ENCODE data around the gene SLIT1.

The SLIT1 gene

DNA sequence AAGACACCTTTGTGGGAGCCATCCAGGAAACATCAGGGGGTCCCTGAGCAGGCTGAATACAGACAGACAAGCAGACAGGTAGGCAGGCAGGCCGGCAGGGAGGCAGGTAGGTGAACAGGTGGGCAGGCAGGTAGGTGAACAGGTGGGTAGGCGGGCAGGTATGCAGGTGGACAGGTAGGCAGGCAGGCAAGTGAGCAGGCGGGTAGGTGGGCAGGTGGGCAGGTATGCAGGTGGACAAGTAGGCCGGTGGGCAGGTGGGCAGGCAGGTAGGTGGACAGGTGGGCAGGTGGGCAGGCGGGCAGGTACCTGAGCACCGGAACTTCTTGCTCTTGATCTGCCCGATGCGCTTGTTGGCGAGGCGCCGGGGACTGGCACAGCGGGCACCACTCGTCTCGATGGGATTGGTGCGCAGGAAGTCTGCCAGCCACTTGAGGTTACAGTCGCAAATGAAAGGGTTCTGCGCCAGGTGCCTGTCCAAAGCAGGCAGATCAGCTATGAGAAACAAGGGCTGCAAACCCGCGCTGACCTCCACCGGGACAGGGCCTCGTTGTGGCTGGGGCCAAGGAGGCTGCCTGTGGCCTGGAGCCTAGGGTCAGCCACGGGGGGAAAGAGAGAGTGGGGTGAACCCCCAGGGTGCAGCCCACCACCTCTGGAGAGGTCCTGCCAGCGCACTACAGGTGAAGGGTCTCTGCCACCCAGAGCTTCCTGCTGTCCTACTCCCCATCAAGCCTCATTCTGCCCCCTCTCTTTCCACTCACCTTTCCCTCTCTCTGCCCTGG lies 136.9 kb downstream of the SLIT1 start:
- TF ChIP-seq SIN3A (IDR thresholded peaks at IDR 0.05; ENCODE audit: borderline replicate concordance, insufficient read depth, low read length): no peak
- TF ChIP-seq, protein P1, sequence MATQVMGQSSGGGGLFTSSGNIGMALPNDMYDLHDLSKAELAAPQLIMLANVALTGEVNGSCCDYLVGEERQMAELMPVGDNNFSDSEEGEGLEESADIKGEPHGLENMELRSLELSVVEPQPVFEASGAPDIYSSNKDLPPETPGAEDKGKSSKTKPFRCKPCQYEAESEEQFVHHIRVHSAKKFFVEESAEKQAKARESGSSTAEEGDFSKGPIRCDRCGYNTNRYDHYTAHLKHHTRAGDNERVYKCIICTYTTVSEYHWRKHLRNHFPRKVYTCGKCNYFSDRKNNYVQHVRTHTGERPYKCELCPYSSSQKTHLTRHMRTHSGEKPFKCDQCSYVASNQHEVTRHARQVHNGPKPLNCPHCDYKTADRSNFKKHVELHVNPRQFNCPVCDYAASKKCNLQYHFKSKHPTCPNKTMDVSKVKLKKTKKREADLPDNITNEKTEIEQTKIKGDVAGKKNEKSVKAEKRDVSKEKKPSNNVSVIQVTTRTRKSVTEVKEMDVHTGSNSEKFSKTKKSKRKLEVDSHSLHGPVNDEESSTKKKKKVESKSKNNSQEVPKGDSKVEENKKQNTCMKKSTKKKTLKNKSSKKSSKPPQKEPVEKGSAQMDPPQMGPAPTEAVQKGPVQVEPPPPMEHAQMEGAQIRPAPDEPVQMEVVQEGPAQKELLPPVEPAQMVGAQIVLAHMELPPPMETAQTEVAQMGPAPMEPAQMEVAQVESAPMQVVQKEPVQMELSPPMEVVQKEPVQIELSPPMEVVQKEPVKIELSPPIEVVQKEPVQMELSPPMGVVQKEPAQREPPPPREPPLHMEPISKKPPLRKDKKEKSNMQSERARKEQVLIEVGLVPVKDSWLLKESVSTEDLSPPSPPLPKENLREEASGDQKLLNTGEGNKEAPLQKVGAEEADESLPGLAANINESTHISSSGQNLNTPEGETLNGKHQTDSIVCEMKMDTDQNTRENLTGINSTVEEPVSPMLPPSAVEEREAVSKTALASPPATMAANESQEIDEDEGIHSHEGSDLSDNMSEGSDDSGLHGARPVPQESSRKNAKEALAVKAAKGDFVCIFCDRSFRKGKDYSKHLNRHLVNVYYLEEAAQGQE (IDR thresholded peaks at IDR 0.05; ENCODE audit: insufficient read depth in 1 of 2, low read depth in 2 of 2, low read length in 2 of 2): no peak

DNA sequence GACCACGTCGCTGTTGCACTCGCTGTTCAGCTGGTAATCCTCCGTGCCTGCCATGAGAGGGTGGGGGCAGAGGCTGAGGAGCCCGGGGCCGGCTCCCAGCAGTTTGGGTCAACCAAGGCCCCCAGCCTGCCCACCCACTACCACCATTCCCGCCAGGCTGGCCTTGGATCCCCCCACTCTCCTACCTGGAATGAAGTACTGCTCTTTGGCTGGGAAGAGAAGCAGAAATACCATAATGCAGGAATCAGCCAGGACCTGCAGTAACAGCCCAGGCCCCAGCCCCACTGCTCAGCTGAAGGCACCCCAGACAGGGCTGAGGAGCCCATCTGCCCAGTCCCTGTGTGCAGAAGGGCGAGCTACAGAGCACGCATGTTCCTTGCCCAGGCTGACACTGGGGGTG lies 138.0 kb downstream of the SLIT1 start:
- TF ChIP-seq FOXP2 (optimal IDR thresholded peaks at IDR 0.05; ENCODE audit: borderline replicate concordance, extremely low read depth, extremely low read length, insufficient read depth) (no peak), POLR2AphosphoS5 (IDR thresholded peaks at IDR 0.05; ENCODE audit: low read depth, low read length) (no peak), SIN3A (IDR thresholded peaks at IDR 0.05; ENCODE audit: borderline replicate concordance, insufficient read depth, low read length) (no peak), TAF1 (IDR thresholded peaks at IDR 0.05; ENCODE audit: borderline replicate concordance, insufficient read depth, low read length) (no peak)
- TF ChIP-seq, protein P1 (IDR thresholded peaks at IDR 0.05; ENCODE audit: insufficient read depth in 1 of 2, low read depth in 2 of 2, low read length in 2 of 2): no peak

DNA sequence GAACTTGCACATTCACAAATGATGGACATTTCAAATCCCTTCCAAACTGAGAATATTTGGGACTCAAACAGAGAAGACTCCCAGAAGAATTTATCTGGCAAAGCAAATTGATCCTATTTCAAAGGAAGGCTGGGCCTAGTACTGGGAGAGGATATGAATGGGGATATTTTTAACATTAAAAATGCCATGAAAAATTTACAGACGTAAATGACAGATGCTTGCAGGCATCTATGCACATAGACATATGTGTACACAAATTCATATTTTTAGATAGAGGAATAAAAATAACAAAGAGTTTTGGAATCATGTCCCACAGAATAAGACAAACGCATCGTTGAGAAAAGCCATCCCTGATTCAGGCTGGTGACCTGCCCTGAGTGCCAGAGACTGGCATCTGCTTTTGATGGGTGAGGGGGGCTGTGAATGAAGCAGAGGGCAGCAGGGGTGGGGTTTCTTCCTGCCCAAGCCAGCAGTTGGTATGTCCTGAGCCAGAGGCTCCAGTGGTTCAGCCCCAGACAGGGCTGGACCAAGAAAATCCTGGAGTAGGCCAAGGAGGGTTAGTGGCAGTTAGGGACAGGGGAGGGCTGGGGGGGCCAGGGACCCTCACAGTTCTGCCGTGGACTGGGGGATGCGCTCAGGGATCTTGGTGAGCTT lies 138.5 kb downstream of the SLIT1 start:
- TF ChIP-seq FOXP2 (optimal IDR thresholded peaks at IDR 0.05; ENCODE audit: borderline replicate concordance, extremely low read depth, extremely low read length, insufficient read depth) (no peak), POLR2AphosphoS5 (IDR thresholded peaks at IDR 0.05; ENCODE audit: low read depth, low read length) (no peak), SIN3A (IDR thresholded peaks at IDR 0.05; ENCODE audit: borderline replicate concordance, insufficient read depth, low read length) (no peak), TAF1 (IDR thresholded peaks at IDR 0.05; ENCODE audit: borderline replicate concordance, insufficient read depth, low read length) (no peak)
- TF ChIP-seq, protein P1 (IDR thresholded peaks at IDR 0.05; ENCODE audit: insufficient read depth in 1 of 2, low read depth in 2 of 2, low read length in 2 of 2): no peak

DNA sequence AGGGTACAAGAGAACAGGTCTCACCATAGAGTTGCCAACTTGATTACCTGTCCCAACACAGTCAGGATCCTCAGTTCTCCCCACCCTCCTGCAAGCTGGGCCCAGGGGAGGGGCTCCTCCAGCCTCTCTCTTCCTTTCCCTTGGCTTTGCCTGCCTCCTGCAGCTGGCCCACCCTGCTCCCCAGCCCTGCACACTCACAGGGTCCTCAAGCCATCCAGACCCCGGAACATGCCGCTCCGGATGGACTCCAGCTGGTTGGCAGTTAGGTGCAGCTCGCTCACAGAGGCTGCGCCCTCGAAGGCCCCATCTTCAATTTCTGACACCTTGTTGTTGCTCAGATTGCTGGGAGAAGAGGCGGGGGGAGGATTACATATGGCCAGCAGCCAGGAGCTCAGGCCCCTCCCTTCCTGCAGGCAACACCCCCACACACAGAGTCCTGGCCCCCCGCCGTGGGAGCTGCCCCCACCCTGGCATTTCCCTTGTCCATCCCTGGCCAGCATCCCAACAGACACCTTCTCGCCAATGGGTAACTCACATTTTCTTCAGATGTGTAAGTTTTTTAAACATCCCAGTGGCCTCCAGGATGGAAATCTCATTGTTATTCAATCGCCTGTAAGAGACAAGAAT lies 139.2 kb downstream of the SLIT1 start:
- no peak for TF ChIP-seq FOXP2 (optimal IDR thresholded peaks at IDR 0.05; ENCODE audit: borderline replicate concordance, extremely low read depth, extremely low read length, insufficient read depth)
- TF ChIP-seq, protein P1 (IDR thresholded peaks at IDR 0.05; ENCODE audit: insufficient read depth in 1 of 2, low read depth in 2 of 2, low read length in 2 of 2): no peak
- no peak for TF ChIP-seq SIN3A (IDR thresholded peaks at IDR 0.05; ENCODE audit: borderline replicate concordance, insufficient read depth, low read length)
- no peak for TF ChIP-seq TAF1 (IDR thresholded peaks at IDR 0.05; ENCODE audit: borderline replicate concordance, insufficient read depth, low read length)
